ENCODE measurements around the gene HOXB2. TPM values are rescaled to one million over a fixed set of nuclear protein-coding genes. Genes with fewer than 3 reads are reported as not detected.

HOXB2 gene
- total RNA-seq, 2 donors from 2014 or later = 4.8 to 5.5 TPM

DNA sequence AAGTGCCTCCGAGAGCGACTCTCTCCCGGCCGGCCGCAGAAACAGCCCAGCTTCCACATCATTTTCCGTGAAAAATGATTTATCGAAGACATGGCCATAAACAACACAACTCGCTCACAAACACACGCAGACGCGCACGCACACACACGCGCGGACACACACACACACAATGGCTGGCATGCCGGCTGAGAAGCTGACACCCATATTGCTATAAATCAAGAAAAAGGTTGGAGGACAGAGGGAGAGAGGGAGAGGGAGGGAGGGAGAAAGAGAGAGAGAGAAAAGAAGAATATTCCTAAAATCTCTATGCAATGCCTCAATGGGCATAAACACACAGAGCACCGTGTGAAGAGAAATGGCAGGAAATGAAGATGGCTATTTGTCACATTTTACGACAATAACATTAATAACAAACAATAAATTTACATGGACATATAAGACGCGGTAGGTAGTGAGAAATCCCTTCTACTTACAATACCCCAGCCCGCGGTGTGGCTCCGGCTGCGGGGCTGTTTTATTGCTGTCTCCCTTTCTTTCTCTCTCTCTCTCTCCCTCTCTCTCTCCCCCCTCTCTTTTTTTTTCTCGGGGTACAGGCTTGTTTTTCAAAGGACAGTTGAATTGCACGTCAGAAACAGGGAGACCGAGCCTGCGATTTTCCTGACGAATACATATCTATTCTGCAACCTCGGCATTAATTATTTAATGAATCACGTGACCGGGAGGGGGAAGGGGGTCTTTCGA lies 23.8 kb upstream of the HOXB2 start:
- Histone ChIP-seq H3K27ac (no peak overlapping the region), H3K36me3 (no peaks in the 10 kb centered on the region), H3K4me3 (no peak overlapping the region), H3K9me3 (no peaks in the 10 kb centered on the region), H3K27me3 (peaks cover 0 to 16% of the 10 kb centered on the region in 2 donors), H3K4me1 (peaks cover 0 to 8% of the 10 kb centered on the region in 2 donors)
- TF ChIP-seq, protein P1, sequence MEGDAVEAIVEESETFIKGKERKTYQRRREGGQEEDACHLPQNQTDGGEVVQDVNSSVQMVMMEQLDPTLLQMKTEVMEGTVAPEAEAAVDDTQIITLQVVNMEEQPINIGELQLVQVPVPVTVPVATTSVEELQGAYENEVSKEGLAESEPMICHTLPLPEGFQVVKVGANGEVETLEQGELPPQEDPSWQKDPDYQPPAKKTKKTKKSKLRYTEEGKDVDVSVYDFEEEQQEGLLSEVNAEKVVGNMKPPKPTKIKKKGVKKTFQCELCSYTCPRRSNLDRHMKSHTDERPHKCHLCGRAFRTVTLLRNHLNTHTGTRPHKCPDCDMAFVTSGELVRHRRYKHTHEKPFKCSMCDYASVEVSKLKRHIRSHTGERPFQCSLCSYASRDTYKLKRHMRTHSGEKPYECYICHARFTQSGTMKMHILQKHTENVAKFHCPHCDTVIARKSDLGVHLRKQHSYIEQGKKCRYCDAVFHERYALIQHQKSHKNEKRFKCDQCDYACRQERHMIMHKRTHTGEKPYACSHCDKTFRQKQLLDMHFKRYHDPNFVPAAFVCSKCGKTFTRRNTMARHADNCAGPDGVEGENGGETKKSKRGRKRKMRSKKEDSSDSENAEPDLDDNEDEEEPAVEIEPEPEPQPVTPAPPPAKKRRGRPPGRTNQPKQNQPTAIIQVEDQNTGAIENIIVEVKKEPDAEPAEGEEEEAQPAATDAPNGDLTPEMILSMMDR (IDR thresholded peaks at IDR 0.05) = no peak
- DNase-seq (ENCODE audit: low spot score) = no peak

GRCh38 chr17:48567646-48568354 lies 22.9 kb upstream of the HOXB2 start:
- peaks cover 0 to 8% of the 10 kb centered on the region in 2 donors for H3K4me1 ChIP-seq
- TF ChIP-seq, protein P1 (IDR thresholded peaks at IDR 0.05) = no peak
- H3K36me3 ChIP-seq = no peaks in the 10 kb centered on the region
- no peaks in the 10 kb centered on the region for H3K9me3 ChIP-seq
- peak overlapping the region in 1 of 2 donors; percentile 34 for H3K27ac ChIP-seq
- no peak for DNase-seq (ENCODE audit: low spot score)
- no peak overlapping the region for H3K4me3 ChIP-seq
- peaks cover 0 to 18% of the 10 kb centered on the region in 2 donors for H3K27me3 ChIP-seq

DNA sequence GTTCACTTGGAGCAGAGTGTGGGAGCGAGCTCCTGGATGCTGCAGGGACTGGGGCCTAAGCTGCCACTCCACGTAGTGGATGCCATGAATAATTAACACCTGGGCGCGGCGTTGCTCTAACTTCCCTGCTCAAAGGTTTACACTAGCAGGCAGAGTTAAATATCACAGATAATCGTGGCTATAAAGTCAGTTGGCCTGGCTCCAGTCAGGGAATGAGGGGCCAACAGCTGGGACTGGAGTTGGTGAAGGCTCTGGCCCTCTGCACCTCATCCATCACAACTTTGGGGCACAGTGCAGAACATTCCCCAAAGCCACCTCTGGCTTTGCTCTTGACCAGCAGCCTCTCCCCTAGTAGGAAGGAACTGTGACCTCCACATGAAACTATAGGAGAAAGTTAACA lies 22.3 kb upstream of the HOXB2 start:
- peaks cover 0 to 18% of the 10 kb centered on the region in 2 donors for H3K27me3 ChIP-seq
- peaks cover 0 to 8% of the 10 kb centered on the region in 2 donors for H3K4me1 ChIP-seq
- H3K9me3 ChIP-seq = no peaks in the 10 kb centered on the region
- no peak overlapping the region for H3K4me3 ChIP-seq
- H3K36me3 ChIP-seq = no peaks in the 10 kb centered on the region
- TF ChIP-seq, protein P1 (IDR thresholded peaks at IDR 0.05) = no peak
- peak overlapping the region in 1 of 2 donors; percentile 34 for H3K27ac ChIP-seq
- no peak for DNase-seq (ENCODE audit: low spot score)

DNA sequence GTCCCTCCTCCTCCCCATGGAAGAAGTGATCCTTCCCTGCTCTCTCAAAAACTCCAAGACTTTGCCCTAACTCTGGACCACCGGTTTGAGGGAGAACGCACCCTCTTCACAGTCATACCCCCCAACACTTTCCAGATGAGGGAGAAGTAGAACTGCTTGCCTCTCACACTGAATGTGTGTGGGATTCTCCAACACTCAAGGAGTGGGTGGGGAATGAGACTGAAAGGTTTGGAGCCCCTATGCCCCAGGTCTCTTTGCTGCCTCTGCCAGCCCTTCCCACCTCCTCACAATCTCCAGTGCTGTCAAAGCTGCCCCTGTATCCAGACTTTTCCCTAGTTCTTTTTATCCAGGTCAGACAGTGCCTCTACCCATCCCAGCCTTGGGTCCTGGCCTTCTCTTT lies 21.8 kb upstream of the HOXB2 start:
- Histone ChIP-seq H3K27me3 (peaks cover 0 to 18% of the 10 kb centered on the region in 2 donors), H3K27ac (no peak overlapping the region), H3K4me3 (no peak overlapping the region), H3K4me1 (peaks cover 0 to 8% of the 10 kb centered on the region in 2 donors), H3K9me3 (no peaks in the 10 kb centered on the region), H3K36me3 (no peaks in the 10 kb centered on the region)
- DNase-seq (ENCODE audit: low spot score) = no peak
- TF ChIP-seq, protein P1 (IDR thresholded peaks at IDR 0.05) = no peak

DNA sequence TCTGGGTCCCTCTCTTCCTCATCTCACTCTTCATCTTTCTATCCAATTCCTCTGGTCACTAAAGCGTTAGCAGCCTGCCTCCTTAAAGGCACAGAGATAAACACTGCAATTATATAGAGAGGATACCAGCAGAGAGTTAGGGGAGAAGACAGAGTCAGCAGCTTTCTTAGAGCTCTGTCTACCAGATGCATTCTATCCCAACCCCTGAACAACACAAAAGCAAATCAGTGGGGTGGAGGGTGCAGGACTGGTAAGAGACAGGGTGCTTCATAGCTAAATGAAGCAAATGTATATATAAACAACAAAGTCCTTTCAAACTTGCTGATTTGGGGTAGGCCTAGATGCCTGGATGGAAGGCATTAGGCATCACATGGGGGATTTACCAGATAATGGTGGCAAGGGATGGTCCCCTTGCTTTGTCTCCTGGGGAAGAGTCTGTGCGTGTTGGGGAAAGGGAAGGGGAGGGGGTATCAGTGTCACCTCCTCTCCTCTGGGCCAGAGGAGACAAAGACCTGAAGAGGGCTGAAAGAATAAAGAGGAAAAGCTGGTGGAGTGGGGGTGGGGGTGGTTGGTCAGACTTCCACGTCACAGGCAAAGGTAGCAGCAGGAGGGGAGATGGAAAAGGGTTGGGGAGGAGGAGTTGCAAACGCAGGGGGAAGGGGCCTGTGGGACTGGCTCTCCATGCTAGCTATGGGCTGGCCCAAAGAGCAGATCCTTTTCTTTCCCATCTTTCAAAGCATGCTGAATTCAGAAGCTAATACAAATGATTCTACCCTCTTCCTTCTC lies 21.2 kb upstream of the HOXB2 start:
- TF ChIP-seq, protein P1 (IDR thresholded peaks at IDR 0.05) = no peak
- peaks cover 0 to 18% of the 10 kb centered on the region in 2 donors for H3K27me3 ChIP-seq
- H3K9me3 ChIP-seq = no peaks in the 10 kb centered on the region
- H3K4me3 ChIP-seq = no peak overlapping the region
- peaks cover 0 to 8% of the 10 kb centered on the region in 2 donors for H3K4me1 ChIP-seq
- no peak for DNase-seq (ENCODE audit: low spot score)
- H3K27ac ChIP-seq = no peak overlapping the region
- H3K36me3 ChIP-seq = no peaks in the 10 kb centered on the region
